Uterus (tissue), 2 donors: ENCODE results near the gene FASTK.

ENCODE experiments used
- POLR2A ChIP-seq, 2 donors: fragments of 450-650 bp; IDR thresholded peaks; one replicate each; pipeline ENCODE4 v1.6.1; 2016; ENCODE audit warnings: antibody characterized with exemption in 2 of 2, mild to moderate bottlenecking in 1 of 2, moderate library complexity in 1 of 2
- TF ChIP-seq, protein P1 (sequence below), 4 experiments: fragments of 200-600 bp in 2 of 4; fragments of 450-650 bp in 2 of 4; sonication (generic) in 2 of 4; IDR thresholded peaks; one replicate each; pipeline ENCODE4 v1.5.1; 2016 to 2019; ENCODE audit warnings: antibody characterized with exemption in 4 of 4, mild to moderate bottlenecking in 2 of 4, moderate library complexity in 1 of 4

GRCh38 chr7:151124899-151125399 lies 44.3 kb upstream of the FASTK start:
- TF ChIP-seq, protein P1, sequence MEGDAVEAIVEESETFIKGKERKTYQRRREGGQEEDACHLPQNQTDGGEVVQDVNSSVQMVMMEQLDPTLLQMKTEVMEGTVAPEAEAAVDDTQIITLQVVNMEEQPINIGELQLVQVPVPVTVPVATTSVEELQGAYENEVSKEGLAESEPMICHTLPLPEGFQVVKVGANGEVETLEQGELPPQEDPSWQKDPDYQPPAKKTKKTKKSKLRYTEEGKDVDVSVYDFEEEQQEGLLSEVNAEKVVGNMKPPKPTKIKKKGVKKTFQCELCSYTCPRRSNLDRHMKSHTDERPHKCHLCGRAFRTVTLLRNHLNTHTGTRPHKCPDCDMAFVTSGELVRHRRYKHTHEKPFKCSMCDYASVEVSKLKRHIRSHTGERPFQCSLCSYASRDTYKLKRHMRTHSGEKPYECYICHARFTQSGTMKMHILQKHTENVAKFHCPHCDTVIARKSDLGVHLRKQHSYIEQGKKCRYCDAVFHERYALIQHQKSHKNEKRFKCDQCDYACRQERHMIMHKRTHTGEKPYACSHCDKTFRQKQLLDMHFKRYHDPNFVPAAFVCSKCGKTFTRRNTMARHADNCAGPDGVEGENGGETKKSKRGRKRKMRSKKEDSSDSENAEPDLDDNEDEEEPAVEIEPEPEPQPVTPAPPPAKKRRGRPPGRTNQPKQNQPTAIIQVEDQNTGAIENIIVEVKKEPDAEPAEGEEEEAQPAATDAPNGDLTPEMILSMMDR (IDR thresholded peaks at IDR 0.05) = no peak
- TF ChIP-seq POLR2A (IDR thresholded peaks at IDR 0.05) = no peak
